Sigmoid colon (tissue), 4 donors: ENCODE results near the gene SHC1.

ENCODE experiments used
- EP300 ChIP-seq, 4 donors: sonication (generic); formaldehyde crosslinking; IDR thresholded peaks; one replicate each; pipeline ENCODE4 v1.6.1; 2017; ENCODE audit warnings: antibody characterized with exemption in 4 of 4
- POLR2A ChIP-seq, 2 donors: fragments of 450-650 bp; IDR thresholded peaks; one replicate each; pipeline ENCODE4 v1.6.1; 2016; ENCODE audit warnings: antibody characterized with exemption in 2 of 2, mild to moderate bottlenecking in 2 of 2, moderate library complexity in 2 of 2
- POLR2AphosphoS5 ChIP-seq, 4 donors: sonication (generic); formaldehyde crosslinking; IDR thresholded peaks; one replicate each; pipeline ENCODE4 v1.6.1; 2017; ENCODE audit warnings: antibody characterized with exemption in 4 of 4
- TF ChIP-seq, protein P1 (sequence below), 4 experiments: fragments of 450-650 bp in 3 of 4; fragments of 200-600 bp in 1 of 4; IDR thresholded peaks; one replicate each; pipeline ENCODE4 v1.5.1; 2016 to 2019; ENCODE audit warnings: antibody characterized with exemption in 4 of 4, mild to moderate bottlenecking in 3 of 4, moderate library complexity in 2 of 4

DNA sequence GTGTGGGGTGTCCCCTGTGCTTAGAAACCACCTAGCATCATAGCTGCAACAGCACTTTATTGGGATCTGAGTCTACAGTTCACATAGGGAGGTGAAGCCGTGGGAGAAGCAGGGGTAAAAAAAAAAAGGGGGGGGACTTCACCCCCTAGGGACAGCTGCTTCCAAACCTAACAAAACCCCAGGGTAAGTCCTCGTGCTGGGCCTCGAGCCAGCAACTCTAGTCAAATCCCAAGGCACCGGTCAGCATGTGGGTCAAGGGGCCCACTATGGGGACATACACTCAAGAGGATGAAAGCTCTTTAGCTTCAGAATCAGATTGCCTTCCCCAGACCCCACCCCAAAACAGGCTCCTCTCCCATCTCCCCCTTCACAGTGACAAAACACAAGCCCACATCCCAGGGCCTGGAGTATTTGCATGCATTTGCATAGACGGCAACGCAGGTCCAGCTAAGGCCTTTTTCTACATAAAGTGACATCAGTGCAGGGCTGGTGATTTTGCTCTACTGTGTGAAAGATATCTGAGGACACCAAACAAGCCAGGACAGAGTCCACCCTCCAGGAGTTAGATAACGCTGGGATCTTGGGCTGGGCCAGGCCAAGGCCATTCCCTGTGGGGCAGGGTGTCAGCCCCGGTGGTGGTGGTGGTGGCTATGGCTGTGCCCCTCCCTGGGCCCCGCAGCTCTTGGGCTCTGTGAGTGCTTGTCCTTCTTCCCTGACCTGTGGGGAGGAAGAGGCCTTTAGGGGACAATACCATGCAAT, 26.0 kb downstream of the SHC1 start:
- TF ChIP-seq, protein P1, sequence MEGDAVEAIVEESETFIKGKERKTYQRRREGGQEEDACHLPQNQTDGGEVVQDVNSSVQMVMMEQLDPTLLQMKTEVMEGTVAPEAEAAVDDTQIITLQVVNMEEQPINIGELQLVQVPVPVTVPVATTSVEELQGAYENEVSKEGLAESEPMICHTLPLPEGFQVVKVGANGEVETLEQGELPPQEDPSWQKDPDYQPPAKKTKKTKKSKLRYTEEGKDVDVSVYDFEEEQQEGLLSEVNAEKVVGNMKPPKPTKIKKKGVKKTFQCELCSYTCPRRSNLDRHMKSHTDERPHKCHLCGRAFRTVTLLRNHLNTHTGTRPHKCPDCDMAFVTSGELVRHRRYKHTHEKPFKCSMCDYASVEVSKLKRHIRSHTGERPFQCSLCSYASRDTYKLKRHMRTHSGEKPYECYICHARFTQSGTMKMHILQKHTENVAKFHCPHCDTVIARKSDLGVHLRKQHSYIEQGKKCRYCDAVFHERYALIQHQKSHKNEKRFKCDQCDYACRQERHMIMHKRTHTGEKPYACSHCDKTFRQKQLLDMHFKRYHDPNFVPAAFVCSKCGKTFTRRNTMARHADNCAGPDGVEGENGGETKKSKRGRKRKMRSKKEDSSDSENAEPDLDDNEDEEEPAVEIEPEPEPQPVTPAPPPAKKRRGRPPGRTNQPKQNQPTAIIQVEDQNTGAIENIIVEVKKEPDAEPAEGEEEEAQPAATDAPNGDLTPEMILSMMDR (IDR thresholded peaks at IDR 0.05): no peak
- TF ChIP-seq POLR2A (IDR thresholded peaks at IDR 0.05) (no peak), POLR2AphosphoS5 (IDR thresholded peaks at IDR 0.05) (no peak), EP300 (IDR thresholded peaks at IDR 0.05) (no peak)
